RPMI7951 (cell line): ENCODE results near the gene TGFBR3L. TPM values are rescaled to one million over a fixed set of nuclear protein-coding genes. Genes with fewer than 3 reads are reported as not detected.
A peak's percentile ranks its signal among the peaks of the same experiment; 100 is the strongest.
"Not testable (repeated sequence)": the region's sequence is repeated elsewhere in the genome, so short reads cannot be mapped to it uniquely, and the experiment has no call there.

ENCODE experiments used
- DNase-seq: peaks from one replicate; pipeline ENCODE4 v3.0.0-alpha.2; 2012; ENCODE audit warnings: low read depth
- total RNA-seq: library from RNA; depleted of rRNA; stranded (reverse); fragments of >200 nt; shearing (Covaris generic); gene quantifications from 2 replicates; pipeline ENCODE4 v1.2.3, GENCODE V29; 2014

Gene TGFBR3L
- total RNA-seq, 1 experiment from 2014 or later = 0.36 TPM

- no peak for DNase-seq
Observed at GRCh38 chr19:7917267-7918061, 2.8 kb downstream of the TGFBR3L start.

GRCh38 chr19:7918062-7918614, 3.5 kb downstream of the TGFBR3L start:
- DNase-seq = not testable (repeated sequence)

- DNase-seq = no peak
Observed at GRCh38 chr19:7918615-7919421, 4.2 kb downstream of the TGFBR3L start.

- peak; percentile 91 for DNase-seq
Observed at GRCh38 chr19:7919610-7920518, 5.2 kb downstream of the TGFBR3L start, which contains the start of gene SNAPC2. Gene SNAPC2 (plus strand): TSS chr19:7920338. CDS start chr19:7920367, 29 bp downstream.

GRCh38 chr19:7920519-7921301, 6.1 kb downstream of the TGFBR3L start:
- peak; percentile 96 for DNase-seq

GRCh38 chr19:7921302-7921966, 6.8 kb downstream of the TGFBR3L start:
- DNase-seq = no peak

- DNase-seq = no peak
Observed at GRCh38 chr19:7921967-7922835, 7.6 kb downstream of the TGFBR3L start.

- DNase-seq = no peak
Observed at GRCh38 chr19:7922836-7923195, 8.2 kb downstream of the TGFBR3L start.

GRCh38 chr19:7923295-7924191, 8.9 kb downstream of the TGFBR3L start:
- no peak for DNase-seq

GRCh38 chr19:7924241-7924640, 9.6 kb downstream of the TGFBR3L start:
- no peak for DNase-seq

- no peak for DNase-seq
Observed at GRCh38 chr19:7924651-7925170, 10.1 kb downstream of the TGFBR3L start.

GRCh38 chr19:7925171-7925851, 10.7 kb downstream of the TGFBR3L start:
- DNase-seq = peak; percentile 59

GRCh38 chr19:7926021-7926726, 11.5 kb downstream of the TGFBR3L start, which contains the start of gene CTXN1:
Gene CTXN1 (minus strand): TSS chr19:7926135. CDS start chr19:7925538, 597 bp downstream.
- peak; percentile 51 for DNase-seq

- DNase-seq = no peak
Observed at GRCh38 chr19:7926727-7927604, 12.3 kb downstream of the TGFBR3L start.

- no peak for DNase-seq
Observed at GRCh38 chr19:7927605-7928333, 13.1 kb downstream of the TGFBR3L start.
